WI38 (cell line): ENCODE results near the gene TUBB2A.
A peak's percentile ranks its signal among the peaks of the same experiment; 100 is the strongest.

Source experiments
- H3K4me3 ChIP-seq: 2 replicates; pipeline ENCODE4 v1.5.1; 2011; ENCODE audit warnings: low read depth, mild to moderate bottlenecking, control low read depth, low read length
- CTCF ChIP-seq: IDR thresholded peaks from 2 replicates; pipeline ENCODE4 v1.5.1; 2012; ENCODE audit warnings: low read depth, mild to moderate bottlenecking, control low read depth, low read length

Gene TUBB2A

GRCh38 chr6:3117912-3118352 is 39.4 kb downstream of the TUBB2A start:
- TF ChIP-seq CTCF = no peak
- H3K4me3 ChIP-seq = peak overlapping the region; percentile 79

GRCh38 chr6:3114377-3114776 is 43.0 kb downstream of the TUBB2A start:
- no peak for TF ChIP-seq CTCF
- no peak overlapping the region for H3K4me3 ChIP-seq

GRCh38 chr6:3109761-3110160 is 47.6 kb downstream of the TUBB2A start:
- TF ChIP-seq CTCF = no peak
- H3K4me3 ChIP-seq = no peak overlapping the region

GRCh38 chr6:3108746-3109414 is 48.5 kb downstream of the TUBB2A start:
- TF ChIP-seq CTCF = no peak
- H3K4me3 ChIP-seq = no peak overlapping the region
